Measurements from ENCODE around the gene LRRK1.
A peak's percentile ranks its signal among the peaks of the same experiment; 100 is the strongest.

Gene LRRK1, protein sequence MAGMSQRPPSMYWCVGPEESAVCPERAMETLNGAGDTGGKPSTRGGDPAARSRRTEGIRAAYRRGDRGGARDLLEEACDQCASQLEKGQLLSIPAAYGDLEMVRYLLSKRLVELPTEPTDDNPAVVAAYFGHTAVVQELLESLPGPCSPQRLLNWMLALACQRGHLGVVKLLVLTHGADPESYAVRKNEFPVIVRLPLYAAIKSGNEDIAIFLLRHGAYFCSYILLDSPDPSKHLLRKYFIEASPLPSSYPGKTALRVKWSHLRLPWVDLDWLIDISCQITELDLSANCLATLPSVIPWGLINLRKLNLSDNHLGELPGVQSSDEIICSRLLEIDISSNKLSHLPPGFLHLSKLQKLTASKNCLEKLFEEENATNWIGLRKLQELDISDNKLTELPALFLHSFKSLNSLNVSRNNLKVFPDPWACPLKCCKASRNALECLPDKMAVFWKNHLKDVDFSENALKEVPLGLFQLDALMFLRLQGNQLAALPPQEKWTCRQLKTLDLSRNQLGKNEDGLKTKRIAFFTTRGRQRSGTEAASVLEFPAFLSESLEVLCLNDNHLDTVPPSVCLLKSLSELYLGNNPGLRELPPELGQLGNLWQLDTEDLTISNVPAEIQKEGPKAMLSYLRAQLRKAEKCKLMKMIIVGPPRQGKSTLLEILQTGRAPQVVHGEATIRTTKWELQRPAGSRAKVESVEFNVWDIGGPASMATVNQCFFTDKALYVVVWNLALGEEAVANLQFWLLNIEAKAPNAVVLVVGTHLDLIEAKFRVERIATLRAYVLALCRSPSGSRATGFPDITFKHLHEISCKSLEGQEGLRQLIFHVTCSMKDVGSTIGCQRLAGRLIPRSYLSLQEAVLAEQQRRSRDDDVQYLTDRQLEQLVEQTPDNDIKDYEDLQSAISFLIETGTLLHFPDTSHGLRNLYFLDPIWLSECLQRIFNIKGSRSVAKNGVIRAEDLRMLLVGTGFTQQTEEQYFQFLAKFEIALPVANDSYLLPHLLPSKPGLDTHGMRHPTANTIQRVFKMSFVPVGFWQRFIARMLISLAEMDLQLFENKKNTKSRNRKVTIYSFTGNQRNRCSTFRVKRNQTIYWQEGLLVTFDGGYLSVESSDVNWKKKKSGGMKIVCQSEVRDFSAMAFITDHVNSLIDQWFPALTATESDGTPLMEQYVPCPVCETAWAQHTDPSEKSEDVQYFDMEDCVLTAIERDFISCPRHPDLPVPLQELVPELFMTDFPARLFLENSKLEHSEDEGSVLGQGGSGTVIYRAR (N-terminal part only)

DNA sequence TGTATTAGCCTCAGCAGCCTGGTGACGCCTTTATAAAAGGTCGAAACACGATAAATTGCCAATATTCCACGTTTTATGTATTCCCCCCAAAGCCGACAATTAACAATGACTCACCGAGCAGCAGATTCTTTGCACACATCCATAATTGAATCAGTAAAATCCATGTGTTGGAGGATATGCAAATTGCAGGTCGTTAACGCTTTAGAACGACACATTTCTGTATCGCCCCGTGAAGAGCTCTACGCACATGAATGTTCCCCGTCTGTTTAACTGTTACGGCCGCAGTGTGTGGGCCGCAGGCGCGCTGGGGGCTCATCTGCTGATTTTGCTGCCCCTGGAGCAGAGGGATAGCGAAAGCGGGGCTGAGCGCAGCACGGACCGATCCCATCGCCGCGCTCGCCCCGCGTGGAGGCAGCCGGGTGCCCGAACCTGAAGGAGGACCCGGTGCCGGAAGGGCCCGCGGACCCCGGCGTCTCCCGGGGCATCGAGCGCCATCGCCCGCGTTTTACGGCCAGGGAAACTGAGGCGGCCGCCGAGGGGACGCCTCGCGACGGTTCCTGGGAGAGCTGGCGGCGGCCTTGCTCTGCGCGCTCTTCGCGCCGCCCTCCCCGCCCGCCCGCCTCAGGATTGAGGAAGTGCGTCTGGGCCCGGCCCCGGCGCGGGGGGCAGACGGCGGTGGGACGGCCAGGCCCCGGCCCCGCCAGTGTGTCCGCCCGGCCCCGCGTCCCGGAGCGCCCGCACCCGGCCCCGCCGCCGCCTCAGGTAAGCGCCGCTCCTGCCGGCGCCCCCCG is at the start of gene LRRK1:
TSS of gene LRRK1 (plus strand) at position 668 of the 791 bp plus-strand sequence. CDS start 5,276 bp downstream, outside the sequence.
- DNase-seq (ENCODE audit: low spot score) = peak; percentile 62

DNA sequence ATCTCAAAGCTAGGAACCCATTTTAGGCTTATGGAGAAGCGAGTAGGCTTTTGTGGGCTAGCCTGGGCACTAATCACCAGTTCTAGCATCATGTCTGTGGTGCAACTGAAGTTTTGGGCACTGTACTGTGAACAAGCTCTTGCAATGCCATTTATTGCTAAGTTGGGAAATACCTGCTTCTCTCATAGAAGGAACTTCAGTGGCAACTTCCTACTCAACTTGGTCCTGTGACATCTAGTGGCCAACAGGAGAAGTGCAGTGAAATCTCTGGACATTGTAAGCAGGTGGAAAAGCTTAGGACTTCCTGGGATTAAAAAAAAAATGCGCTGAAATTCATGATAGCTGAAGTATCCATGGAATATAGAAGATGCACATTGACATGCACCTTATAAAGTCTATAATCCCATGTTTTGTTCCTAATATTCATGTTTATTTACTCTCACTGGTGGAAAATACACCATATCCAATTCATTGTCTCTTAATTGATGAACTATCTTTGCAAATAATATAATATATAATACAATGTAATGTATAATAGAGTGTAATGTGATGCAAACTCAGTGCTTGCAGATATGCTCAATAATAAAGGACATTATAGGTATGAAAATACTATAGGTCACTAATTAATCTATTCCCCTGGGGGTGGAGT is 46.0 kb upstream of the LRRK1 start:
- peak; percentile 91 for DNase-seq (ENCODE audit: low spot score)

DNA sequence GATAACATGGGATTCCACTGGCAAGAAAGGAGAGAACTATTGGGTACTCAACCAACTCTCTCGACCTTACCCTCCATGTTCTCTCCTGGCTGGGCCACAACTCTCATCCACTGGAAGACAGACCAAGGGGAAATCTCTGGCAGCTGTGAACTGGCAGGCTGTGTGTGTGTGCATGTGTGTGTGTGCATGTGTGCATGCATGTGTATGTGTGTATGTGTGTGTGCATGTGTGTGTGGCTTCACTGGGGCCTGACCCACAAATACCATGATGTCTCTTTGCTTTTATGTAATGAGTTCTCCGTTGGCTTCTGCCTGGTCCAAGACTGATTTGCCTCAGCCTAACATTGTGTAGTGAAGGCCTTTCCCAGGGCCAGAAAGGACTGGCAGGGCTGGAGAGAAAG is 43.7 kb upstream of the LRRK1 start:
- no peak for DNase-seq (ENCODE audit: low spot score)

DNA sequence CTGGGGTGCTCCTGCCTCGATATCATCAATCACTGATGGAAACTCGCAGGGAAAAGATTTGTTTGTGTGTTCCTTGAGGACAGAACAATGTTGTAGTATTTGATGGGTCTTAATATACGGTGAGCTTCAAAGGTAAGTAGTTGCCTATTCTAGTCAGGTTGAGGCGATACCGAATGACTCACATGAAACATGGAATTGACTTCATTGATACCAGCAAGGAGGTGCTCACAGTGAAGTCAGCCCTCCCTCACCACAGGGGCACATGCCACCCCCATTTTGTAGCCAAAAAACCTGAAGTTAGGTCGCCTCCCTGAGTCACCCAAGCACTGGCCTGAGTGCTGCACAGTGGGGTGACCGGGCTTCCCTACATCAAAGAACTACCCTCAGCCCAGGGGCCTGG is 43.2 kb upstream of the LRRK1 start:
- no peak for DNase-seq (ENCODE audit: low spot score)

DNA sequence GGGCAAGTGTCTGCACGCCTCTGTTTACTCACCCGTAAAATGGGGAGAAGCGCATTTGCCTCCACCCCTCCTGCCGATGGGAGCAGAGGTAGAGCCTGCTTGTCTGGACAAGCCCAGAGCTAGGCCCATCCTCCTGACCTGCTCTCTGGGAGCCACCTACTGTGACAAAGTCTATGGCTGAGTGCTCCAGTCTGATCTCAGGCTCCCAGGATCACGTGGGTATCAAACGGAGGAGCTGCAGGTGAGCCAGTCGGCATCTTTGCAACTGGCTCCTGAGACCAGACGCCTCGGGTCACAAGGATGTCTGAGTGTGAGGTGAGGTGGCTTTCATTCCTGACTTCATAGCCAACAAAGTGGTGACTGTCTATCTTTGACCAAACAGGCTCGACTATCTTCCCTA is 41.6 kb upstream of the LRRK1 start:
- peak; percentile 70 for DNase-seq (ENCODE audit: low spot score)

DNA sequence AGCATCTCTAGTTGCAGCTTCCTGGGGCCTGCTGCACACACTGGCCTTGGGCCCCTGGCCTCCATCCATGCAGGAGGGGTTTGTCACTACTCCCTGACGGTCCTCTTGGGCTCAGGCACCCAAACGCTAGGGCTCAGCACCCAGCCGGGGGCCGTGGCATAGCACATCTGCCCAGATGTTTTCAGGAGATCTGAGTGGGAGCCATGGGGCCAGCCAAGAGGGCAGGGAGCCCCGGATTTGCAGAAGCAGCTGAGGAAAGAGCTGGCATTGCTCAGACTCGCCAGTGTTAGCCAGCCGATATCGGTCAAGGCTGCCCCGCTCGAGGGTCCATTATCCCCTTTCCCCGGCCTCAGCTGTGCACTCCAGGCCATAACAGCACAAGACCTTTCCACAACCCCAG is 41.0 kb upstream of the LRRK1 start:
- DNase-seq (ENCODE audit: low spot score) = no peak

DNA sequence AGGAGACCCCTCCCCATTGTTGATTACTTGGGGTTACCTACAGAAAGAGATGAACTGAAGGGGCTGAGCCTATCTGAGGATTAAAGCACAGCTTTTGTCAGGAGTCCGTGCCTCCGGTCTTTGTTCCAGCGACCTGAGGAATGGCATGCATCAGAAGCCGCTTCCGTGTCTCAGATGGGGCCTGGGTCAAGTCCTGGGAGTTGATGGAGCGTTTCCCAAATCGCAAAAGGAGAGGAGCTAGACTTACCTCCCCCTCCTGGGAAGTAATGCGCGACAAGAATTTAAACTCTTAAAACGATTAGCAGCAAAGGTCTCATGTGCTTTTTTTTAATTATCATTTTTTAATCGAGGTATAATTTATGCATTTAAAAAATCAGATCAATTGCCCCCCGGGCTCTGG is 40.5 kb upstream of the LRRK1 start:
- DNase-seq (ENCODE audit: low spot score) = no peak

DNA sequence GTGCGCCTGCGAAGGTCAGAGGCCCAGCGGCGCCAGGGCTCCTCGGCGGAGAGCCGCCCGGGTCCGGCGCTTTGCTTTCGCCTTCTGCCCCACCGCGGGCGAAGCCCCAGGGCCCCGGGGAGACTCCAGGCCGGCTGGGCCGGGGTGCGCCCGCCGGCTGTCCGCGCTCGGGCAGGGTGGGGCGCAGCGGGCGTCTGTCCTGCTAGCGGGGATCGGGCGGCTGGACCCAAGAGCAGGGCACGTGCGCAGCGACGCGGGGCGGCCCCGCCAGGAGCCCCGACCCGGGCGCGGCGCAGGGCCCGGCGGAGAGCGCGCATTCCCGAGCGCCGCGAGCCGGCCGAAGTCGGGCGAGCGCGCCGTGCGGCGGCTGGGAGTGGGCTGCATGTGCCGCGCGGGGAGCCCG is 40.1 kb upstream of the LRRK1 start:
- peak; percentile 40 for DNase-seq (ENCODE audit: low spot score)

DNA sequence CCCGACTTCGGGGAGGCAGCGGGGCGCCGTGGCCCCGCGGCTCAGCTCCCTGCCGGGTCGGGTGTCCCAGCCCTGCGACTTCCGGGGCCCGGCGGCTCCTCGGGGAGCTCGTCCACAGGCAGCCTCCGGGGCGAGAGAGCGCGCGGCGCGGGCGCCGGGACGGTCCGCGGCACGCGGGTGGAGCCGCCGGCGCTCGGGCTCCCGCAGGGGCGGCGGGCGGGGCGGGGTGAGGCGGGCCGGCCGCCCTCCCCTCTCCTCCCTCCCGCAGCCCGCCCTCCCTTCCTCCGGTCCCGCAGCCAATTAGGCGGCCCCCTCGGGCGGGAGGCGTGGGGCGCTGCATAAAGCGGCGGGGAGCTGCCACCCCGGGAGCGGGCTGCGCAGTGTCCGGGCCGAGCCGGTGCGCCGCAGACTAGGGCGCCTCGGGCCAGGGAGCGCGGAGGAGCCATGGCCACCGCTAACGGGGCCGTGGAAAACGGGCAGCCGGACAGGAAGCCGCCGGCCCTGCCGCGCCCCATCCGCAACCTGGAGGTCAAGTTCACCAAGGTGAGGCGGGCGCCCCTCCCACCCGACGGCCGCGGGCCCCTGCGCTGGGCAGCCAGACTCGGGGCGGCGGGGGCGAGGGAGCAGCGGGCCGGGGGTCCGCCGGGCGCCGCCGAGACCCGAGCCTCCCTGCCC is 39.6 kb upstream of the LRRK1 start, which contains the start of gene ALDH1A3:
TSS of gene ALDH1A3 (plus strand) at position 368 of the 675 bp plus-strand sequence. CDS start at position 445, 77 bp downstream.
- DNase-seq (ENCODE audit: low spot score) = peak; percentile 87

DNA sequence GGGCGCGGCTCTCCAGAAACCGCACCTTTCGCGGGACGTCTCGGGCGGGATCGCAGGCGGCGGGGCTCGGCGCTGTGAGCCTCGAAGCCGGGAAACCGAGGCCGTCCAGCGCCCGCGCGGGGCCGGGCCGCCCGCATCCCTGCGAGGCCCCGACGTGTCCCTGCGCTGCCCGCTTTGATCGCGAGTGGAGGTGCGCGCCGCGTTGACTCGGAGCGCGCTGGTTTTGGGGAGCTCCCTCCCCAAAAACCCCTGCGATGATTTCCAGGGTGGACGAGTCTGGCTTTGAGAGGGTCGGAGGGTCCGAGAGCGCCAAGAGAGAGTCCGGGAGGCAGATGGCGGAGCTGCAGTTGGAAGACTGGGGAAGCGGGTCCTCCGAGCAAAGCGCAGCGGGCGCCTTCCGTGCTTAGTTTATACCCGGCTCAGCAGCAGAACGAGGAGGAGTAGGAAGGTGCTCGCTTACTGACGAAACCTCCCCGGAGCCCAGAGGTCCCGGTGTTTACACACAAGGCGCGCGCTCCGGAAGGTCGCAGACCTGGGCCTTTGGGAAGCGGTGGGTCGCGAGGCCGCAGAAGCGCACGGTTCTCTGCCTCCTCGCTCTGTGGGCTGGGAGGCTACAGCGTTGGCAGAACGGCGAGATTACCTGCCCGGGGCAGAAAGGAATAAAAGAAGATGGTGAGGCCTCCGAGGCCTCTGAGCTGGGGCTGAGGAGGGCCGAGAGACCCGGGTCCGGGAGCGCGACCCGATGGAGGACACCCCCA is 38.8 kb upstream of the LRRK1 start:
- DNase-seq (ENCODE audit: low spot score) = no peak

DNA sequence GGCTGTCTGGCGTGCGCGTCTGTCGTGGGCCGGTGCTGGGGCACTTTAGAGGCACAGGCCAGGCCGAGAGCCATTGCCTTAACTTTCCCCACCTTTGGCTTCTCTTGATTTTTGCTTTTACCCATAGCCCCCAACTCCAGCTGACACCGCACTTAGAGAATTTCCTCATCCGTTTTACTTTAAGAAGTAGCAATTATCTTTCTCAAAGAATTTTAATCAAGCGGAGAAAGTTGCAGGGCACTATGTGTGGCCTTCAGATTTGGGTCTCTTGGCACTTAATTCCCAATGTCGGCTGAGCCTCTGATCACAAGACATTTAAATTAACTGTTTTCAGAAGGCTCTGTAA is 38.3 kb upstream of the LRRK1 start:
- no peak for DNase-seq (ENCODE audit: low spot score)

DNA sequence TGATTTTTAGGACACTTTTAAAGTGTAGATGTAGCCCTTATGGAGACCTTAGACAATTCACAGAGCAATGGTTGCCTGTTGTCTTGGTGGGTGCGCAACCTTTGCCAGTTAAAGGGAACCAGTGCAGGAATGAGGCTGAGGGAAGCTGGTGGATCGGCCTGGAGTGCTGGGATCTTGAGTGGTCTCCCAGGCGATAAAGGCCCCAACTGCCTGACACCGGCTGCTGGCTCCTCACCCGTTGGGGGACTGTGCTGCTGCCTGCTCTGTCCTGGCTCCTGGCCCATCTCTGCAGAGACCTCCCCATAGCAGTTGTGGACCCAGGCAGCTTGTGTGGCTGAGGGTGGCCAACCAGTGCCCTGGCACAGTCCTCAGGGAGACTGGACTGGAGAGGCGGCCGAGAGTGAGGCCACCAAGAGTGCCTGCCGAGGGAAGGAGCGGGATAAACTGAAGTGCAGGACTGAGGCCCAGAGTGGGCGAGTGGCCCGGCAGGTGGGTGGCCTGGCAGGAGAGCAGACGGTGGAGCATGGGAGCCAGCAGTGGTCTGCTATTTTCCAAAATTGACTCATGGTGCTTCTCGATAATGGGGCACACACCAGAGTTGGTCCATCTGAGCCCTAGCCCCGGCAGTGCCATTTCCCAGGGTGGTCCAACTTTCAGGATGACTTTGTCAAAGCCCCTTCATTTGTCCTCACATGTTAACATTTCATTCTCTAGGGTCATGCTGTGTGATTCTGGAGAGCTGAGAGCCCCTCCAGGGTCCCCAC is 37.4 kb upstream of the LRRK1 start:
- DNase-seq (ENCODE audit: low spot score) = no peak

DNA sequence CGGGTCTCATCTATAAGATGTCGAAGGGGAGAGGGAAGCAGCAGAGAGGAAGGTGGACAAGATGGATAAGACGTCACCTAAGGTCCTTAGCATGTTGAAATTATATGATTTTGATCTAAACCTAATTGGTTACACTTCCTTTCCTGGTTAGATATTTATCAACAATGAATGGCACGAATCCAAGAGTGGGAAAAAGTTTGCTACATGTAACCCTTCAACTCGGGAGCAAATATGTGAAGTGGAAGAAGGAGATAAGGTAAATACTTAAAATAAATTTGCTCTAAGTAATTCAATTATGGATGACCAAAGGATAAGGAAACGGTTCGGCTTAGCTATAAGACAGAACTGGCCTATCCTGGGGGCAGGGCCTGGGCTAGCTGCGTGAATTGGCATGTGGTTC is 34.0 kb upstream of the LRRK1 start:
- DNase-seq (ENCODE audit: low spot score) = no peak

DNA sequence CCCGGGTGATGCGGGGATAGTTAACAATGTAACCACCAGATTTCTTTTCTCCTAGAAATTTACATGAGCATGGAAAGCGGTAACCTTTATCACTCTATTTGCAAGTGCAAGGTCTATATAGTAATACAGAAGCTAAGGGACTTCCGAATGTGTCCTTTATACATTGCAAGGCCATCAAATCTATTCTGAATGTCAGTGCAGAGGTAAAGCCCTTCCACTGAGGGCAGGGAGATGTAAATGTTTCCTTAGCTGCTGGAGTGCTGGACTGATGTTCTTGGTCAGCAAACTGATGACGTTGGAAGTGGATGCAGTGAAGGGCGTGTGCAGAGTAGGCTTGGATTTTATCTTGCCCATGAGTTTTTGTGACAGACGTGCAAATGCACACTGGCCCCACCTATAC is 33.3 kb upstream of the LRRK1 start:
- DNase-seq (ENCODE audit: low spot score) = no peak

DNA sequence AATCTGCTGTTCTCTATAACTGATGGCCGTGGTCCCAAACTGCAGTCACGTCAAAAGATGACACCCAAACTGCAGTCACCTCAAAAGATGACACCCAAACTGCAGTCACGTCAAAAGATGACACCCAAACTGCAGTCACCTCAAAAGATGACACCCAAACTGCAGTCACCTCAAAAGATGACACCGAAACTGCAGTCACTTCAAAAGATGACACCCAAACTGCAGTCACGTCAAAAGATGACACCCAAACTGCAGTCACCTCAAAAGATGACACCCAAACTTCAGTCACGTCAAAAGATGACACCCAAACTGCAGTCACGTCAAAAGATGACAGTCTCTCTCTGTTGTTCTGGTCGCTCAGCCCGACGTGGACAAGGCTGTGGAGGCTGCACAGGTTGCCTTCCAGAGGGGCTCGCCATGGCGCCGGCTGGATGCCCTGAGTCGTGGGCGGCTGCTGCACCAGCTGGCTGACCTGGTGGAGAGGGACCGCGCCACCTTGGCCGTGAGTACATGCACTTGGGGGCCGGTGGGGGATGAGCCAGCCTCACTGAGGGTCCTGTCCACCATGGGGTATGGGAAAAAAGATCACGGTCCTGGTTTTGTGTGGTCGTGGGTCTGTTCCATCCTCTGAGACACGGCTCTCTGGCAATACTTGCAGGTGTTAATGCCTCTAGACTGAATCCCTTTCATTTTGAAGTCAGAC is 31.8 kb upstream of the LRRK1 start:
- no peak for DNase-seq (ENCODE audit: low spot score)

DNA sequence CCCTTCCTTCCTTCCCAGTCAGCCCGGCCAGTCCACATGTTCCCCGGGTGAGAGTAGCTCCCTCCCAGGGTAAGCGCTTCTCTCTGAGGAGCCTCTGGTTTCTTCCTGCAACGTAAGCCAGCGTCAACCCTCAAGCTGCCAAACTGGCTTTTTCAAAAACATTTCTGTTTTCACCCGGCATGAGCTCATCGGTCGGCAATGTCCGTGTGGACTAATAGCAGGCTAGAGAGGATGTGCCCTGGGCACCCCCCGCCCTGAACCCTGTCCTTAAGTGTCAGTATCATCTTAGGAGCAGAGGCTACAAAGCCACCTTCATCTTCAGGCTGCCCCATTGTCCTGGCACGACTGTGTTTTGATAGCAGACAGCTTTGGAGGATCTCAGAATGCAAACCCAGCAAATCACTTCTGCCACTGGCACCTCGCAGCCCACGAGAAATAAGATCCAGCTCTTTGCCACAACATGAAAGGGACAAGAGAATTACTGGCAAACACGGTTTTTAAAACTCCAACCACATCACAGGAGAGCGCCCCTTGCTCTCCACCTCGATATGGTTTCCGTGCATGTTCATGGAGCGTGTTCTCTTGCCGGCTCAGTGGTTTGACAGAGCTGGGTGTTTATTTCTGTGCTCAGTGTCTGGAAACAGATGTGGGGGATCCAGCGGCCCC is 29.6 kb upstream of the LRRK1 start:
- no peak for DNase-seq (ENCODE audit: low spot score)

DNA sequence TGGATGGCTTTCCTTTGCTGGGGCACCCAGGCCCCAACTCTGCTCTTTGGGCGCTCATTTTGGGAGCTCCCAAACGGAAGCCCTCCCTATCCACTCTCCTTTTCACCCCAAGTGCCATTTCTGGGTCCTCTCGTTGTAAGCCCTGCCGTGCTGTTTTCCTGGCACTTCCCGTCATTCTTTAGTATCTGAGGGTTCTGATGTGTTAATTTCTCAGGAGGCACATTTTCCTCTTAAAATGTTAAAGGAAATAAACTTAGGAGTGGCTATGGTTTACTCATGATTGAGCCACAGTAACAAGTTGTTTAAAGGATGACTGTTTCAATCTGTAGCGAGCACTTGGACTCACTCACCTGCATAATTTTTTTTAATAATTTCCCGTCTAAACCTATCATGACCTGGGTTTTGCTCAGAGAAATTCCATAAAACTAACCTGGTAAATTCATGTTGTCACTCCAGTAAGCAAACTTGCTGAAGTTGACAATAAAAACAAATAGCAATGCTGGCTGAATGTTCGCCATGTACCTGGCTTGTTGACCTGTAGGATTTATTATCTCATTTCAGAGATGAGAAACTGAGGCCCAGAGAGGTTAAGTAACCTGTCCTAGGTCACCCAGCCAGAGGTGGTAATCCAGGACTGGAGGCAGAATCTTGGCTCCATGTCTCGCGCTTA is 29.0 kb upstream of the LRRK1 start:
- no peak for DNase-seq (ENCODE audit: low spot score)
